ENCODE measurements around the gene FKBP1B.

GRCh38 chr2:24024996-24025663 is 24.4 kb upstream of the FKBP1B start:
- TF ChIP-seq EZH2 (IDR thresholded peaks at IDR 0.05; ENCODE audit: low read length, missing control alignments) (no peak), CTCF (conservative IDR thresholded peaks at IDR 0.05 in 1 of 2, IDR thresholded peaks at IDR 0.05 in 1 of 2; ENCODE audit: low read depth in 1 of 2, low read length in 2 of 2) (no peak)

All from fibroblast of lung (primary cell).